ENCODE results near the gene ZFYVE9. TPM values are rescaled to one million over a fixed set of nuclear protein-coding genes. Genes with fewer than 3 reads are reported as not detected.

ZFYVE9 gene
- total and polyA plus RNA-seq, 2 of the 13 experiments (the other 11 are each of a cell fraction or from before 2014, with no cell fraction given), result 9.2 to 19.8 TPM

GRCh38 chr1:52305417-52306226, 163.7 kb downstream of the ZFYVE9 start (continued):
- TF ChIP-seq NCOA2 (CRISPR knock-in tag; IDR thresholded peaks at IDR 0.05), result no peak; the same call in 1 of the 2 replicates
- TF ChIP-seq BORCS8-MEF2B (CRISPR knock-in tag; IDR thresholded peaks at IDR 0.05), result no peak
- peak; percentile 90 for TF ChIP-seq ZBTB7B (CRISPR knock-in tag; IDR thresholded peaks at IDR 0.05)
- TF ChIP-seq PREB (CRISPR knock-in tag; IDR thresholded peaks at IDR 0.05), result no peak
- no peak for TF ChIP-seq ZNF354B (CRISPR knock-in tag; IDR thresholded peaks at IDR 0.05)
- peak; percentile 60; the same call in 1 of the 2 replicates for TF ChIP-seq BRD4 (CRISPR knock-in tag; IDR thresholded peaks at IDR 0.05)
- peak; percentile 16; the same call in 1 of the 2 replicates for TF ChIP-seq ZSCAN29 (CRISPR knock-in tag; conservative IDR thresholded peaks at IDR 0.05)
- TF ChIP-seq NONO (IDR thresholded peaks at IDR 0.05), result no peak
- peak; percentile 63; the same call in 1 of the 2 replicates for TF ChIP-seq NONO (CRISPR knock-in tag; conservative IDR thresholded peaks at IDR 0.05)
- 0 out of 2 replicates have a peak, but pooled peaks have one; percentile 50 for TF ChIP-seq ZNF691 (CRISPR knock-in tag; IDR thresholded peaks at IDR 0.05; ENCODE audit: borderline replicate concordance, low read depth)
- TF ChIP-seq GATAD1 (CRISPR knock-in tag; IDR thresholded peaks at IDR 0.05), result peak; percentile 21; the same call in 1 of the 2 replicates
- TF ChIP-seq ZXDC (CRISPR knock-in tag; IDR thresholded peaks at IDR 0.05), result no peak
- peak; percentile 89 for TF ChIP-seq ZNF644 (CRISPR knock-in tag; IDR thresholded peaks at IDR 0.05; ENCODE audit: low read depth)
- no peak for TF ChIP-seq ZNF296 (CRISPR knock-in tag; conservative IDR thresholded peaks at IDR 0.05)
- TF ChIP-seq ZNF224 (CRISPR knock-in tag; IDR thresholded peaks at IDR 0.05), result no peak
- no peak for TF ChIP-seq CREB3 (CRISPR knock-in tag; IDR thresholded peaks at IDR 0.05)
- TF ChIP-seq FOSL2 (CRISPR knock-in tag; IDR thresholded peaks at IDR 0.05), result peak; percentile 67
- no peak for TF ChIP-seq ZNF597 (CRISPR knock-in tag; IDR thresholded peaks at IDR 0.05)
- TF ChIP-seq NR2F2 (IDR thresholded peaks at IDR 0.05; ENCODE audit: borderline replicate concordance, low read depth), result no peak
- no peak for TF ChIP-seq LCORL (IDR thresholded peaks at IDR 0.05)
- 0 out of 2 replicates have a peak, but pooled peaks have one; percentile 78 for TF ChIP-seq LCORL (CRISPR knock-in tag; IDR thresholded peaks at IDR 0.05)

Data from HepG2 (cell line).